ENCODE measurements around the gene PRRT1B.

- TF ChIP-seq CTCF (conservative IDR thresholded peaks at IDR 0.05; ENCODE audit: low read depth in 2 of 2) (peak; percentile 71 to 94), EZH2 (IDR thresholded peaks at IDR 0.05; ENCODE audit: low read depth, unreplicated experiment) (no peak), POLR2AphosphoS5 (IDR thresholded peaks at IDR 0.05; ENCODE audit: low read depth) (no peak), EZH2phosphoT487 (IDR thresholded peaks at IDR 0.05; ENCODE audit: unreplicated experiment) (no peak), JUNB (IDR thresholded peaks at IDR 0.05; ENCODE audit: unreplicated experiment) (no peak), CREB1 (CRISPR knock-in tag; IDR thresholded peaks at IDR 0.05; ENCODE audit: low read depth) (no peak), STAT1 (IDR thresholded peaks at IDR 0.05; ENCODE audit: unreplicated experiment) (no peak), NANOG (IDR thresholded peaks at IDR 0.05; ENCODE audit: borderline replicate concordance) (no peak)
- TF ChIP-seq, protein P1, sequence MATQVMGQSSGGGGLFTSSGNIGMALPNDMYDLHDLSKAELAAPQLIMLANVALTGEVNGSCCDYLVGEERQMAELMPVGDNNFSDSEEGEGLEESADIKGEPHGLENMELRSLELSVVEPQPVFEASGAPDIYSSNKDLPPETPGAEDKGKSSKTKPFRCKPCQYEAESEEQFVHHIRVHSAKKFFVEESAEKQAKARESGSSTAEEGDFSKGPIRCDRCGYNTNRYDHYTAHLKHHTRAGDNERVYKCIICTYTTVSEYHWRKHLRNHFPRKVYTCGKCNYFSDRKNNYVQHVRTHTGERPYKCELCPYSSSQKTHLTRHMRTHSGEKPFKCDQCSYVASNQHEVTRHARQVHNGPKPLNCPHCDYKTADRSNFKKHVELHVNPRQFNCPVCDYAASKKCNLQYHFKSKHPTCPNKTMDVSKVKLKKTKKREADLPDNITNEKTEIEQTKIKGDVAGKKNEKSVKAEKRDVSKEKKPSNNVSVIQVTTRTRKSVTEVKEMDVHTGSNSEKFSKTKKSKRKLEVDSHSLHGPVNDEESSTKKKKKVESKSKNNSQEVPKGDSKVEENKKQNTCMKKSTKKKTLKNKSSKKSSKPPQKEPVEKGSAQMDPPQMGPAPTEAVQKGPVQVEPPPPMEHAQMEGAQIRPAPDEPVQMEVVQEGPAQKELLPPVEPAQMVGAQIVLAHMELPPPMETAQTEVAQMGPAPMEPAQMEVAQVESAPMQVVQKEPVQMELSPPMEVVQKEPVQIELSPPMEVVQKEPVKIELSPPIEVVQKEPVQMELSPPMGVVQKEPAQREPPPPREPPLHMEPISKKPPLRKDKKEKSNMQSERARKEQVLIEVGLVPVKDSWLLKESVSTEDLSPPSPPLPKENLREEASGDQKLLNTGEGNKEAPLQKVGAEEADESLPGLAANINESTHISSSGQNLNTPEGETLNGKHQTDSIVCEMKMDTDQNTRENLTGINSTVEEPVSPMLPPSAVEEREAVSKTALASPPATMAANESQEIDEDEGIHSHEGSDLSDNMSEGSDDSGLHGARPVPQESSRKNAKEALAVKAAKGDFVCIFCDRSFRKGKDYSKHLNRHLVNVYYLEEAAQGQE (IDR thresholded peaks at IDR 0.05; ENCODE audit: unreplicated experiment): no peak
- TF ChIP-seq, protein P2, sequence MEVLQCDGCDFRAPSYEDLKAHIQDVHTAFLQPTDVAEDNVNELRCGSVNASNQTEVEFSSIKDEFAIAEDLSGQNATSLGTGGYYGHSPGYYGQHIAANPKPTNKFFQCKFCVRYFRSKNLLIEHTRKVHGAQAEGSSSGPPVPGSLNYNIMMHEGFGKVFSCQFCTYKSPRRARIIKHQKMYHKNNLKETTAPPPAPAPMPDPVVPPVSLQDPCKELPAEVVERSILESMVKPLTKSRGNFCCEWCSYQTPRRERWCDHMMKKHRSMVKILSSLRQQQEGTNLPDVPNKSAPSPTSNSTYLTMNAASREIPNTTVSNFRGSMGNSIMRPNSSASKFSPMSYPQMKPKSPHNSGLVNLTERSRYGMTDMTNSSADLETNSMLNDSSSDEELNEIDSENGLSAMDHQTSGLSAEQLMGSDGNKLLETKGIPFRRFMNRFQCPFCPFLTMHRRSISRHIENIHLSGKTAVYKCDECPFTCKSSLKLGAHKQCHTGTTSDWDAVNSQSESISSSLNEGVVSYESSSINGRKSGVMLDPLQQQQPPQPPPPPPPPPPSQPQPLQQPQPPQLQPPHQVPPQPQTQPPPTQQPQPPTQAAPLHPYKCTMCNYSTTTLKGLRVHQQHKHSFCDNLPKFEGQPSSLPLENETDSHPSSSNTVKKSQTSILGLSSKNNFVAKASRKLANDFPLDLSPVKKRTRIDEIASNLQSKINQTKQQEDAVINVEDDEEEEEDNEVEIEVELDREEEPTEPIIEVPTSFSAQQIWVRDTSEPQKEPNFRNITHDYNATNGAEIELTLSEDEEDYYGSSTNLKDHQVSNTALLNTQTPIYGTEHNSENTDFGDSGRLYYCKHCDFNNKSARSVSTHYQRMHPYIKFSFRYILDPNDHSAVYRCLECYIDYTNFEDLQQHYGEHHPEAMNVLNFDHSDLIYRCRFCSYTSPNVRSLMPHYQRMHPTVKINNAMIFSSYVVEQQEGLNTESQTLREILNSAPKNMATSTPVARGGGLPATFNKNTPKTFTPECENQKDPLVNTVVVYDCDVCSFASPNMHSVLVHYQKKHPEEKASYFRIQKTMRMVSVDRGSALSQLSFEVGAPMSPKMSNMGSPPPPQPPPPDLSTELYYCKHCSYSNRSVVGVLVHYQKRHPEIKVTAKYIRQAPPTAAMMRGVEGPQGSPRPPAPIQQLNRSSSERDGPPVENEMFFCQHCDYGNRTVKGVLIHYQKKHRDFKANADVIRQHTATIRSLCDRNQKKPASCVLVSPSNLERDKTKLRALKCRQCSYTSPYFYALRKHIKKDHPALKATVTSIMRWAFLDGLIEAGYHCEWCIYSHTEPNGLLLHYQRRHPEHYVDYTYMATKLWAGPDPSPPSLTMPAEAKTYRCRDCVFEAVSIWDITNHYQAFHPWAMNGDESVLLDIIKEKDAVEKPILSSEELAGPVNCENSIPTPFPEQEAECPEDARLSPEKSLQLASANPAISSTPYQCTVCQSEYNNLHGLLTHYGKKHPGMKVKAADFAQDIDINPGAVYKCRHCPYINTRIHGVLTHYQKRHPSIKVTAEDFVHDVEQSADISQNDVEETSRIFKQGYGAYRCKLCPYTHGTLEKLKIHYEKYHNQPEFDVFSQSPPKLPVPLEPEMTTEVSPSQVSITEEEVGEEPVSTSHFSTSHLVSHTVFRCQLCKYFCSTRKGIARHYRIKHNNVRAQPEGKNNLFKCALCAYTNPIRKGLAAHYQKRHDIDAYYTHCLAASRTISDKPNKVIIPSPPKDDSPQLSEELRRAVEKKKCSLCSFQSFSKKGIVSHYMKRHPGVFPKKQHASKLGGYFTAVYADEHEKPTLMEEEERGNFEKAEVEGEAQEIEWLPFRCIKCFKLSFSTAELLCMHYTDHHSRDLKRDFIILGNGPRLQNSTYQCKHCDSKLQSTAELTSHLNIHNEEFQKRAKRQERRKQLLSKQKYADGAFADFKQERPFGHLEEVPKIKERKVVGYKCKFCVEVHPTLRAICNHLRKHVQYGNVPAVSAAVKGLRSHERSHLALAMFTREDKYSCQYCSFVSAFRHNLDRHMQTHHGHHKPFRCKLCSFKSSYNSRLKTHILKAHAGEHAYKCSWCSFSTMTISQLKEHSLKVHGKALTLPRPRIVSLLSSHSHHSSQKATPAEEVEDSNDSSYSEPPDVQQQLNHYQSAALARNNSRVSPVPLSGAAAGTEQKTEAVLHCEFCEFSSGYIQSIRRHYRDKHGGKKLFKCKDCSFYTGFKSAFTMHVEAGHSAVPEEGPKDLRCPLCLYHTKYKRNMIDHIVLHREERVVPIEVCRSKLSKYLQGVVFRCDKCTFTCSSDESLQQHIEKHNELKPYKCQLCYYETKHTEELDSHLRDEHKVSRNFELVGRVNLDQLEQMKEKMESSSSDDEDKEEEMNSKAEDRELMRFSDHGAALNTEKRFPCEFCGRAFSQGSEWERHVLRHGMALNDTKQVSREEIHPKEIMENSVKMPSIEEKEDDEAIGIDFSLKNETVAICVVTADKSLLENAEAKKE (CRISPR knock-in tag; IDR thresholded peaks at IDR 0.05): no peak
- TF ChIP-seq, protein P3, sequence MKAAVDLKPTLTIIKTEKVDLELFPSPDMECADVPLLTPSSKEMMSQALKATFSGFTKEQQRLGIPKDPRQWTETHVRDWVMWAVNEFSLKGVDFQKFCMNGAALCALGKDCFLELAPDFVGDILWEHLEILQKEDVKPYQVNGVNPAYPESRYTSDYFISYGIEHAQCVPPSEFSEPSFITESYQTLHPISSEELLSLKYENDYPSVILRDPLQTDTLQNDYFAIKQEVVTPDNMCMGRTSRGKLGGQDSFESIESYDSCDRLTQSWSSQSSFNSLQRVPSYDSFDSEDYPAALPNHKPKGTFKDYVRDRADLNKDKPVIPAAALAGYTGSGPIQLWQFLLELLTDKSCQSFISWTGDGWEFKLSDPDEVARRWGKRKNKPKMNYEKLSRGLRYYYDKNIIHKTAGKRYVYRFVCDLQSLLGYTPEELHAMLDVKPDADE (IDR thresholded peaks at IDR 0.05): no peak
These were observed 45.9 kb downstream of the PRRT1B start for GRCh38 chr9:131590907-131591844.

Measured in GM23338 (cell line).